Head of caudate nucleus (tissue), 42 donors: ENCODE data around the gene NCAPD3.
A peak's percentile ranks its signal among the peaks of the same experiment; 100 is the strongest.

Experiments
- DNase-seq, 42 donors: peaks; one replicate each; pipeline versions ENCODE4 v3.0.0 to v3.0.0-alpha.2; 2020 to 2021; ENCODE audit warnings: mixed read lengths in 7 of 42
- intact Hi-C: fragments of 100-400 bp; cut with DNase I; formaldehyde crosslinking; loops from one replicate; pipeline ENCODE4 v1.15.0; 2022

NCAPD3 gene, protein sequence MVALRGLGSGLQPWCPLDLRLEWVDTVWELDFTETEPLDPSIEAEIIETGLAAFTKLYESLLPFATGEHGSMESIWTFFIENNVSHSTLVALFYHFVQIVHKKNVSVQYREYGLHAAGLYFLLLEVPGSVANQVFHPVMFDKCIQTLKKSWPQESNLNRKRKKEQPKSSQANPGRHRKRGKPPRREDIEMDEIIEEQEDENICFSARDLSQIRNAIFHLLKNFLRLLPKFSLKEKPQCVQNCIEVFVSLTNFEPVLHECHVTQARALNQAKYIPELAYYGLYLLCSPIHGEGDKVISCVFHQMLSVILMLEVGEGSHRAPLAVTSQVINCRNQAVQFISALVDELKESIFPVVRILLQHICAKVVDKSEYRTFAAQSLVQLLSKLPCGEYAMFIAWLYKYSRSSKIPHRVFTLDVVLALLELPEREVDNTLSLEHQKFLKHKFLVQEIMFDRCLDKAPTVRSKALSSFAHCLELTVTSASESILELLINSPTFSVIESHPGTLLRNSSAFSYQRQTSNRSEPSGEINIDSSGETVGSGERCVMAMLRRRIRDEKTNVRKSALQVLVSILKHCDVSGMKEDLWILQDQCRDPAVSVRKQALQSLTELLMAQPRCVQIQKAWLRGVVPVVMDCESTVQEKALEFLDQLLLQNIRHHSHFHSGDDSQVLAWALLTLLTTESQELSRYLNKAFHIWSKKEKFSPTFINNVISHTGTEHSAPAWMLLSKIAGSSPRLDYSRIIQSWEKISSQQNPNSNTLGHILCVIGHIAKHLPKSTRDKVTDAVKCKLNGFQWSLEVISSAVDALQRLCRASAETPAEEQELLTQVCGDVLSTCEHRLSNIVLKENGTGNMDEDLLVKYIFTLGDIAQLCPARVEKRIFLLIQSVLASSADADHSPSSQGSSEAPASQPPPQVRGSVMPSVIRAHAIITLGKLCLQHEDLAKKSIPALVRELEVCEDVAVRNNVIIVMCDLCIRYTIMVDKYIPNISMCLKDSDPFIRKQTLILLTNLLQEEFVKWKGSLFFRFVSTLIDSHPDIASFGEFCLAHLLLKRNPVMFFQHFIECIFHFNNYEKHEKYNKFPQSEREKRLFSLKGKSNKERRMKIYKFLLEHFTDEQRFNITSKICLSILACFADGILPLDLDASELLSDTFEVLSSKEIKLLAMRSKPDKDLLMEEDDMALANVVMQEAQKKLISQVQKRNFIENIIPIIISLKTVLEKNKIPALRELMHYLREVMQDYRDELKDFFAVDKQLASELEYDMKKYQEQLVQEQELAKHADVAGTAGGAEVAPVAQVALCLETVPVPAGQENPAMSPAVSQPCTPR (N-terminal part only)

DNA sequence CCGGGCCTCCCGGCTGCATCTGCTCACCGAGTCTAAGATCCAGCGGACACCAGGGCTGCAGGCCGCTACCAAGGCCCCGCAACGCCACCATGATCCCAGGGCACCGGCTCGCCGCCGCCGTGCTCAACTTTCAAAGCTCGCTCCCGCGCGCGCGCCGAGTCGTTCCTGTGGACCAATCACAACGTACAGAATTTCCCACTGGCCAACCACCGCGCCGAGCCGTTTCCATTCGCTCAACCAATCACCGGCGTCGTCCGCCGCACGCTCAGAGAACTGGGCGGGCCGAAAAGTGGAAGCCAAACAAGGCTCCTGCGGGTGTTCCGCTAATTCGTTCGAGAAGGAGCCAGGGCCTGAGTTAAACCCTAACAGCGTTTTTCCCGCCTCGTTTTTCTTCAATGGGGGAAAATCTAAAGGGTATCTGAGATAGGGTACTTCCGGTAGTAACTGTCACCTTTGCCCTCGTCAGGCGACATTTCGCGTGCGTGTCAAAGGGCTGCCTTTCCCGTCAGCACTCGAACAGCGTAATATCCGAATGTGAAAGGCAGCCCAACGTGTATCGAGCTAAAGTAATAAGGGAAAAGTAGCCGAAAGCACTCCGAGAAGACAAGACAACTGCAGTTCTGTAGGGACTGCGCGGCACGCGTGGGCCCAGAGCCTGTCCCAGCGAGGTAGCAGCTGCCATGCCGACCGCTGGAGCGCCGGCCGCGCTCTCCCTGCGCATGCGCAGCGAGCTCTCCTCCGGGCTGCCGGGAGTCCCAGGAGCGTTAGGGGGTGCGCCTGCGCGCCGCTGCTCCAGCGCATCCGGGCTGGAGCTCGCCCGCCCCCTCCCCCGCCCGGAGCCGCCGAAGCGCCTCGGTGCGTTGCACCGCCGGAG, at the start of gene NCAPD3, which contains the start of gene VPS26B:
Gene NCAPD3, minus strand, starts transcription at position 132 of the 874 bp plus-strand sequence. Its CDS starts 41 bp downstream, at position 91.
Gene VPS26B, plus strand, starts transcription at position 836 of the 874 bp plus-strand sequence. CDS start 452 bp downstream, outside the sequence.
- intact Hi-C loops = loop anchor here (10.0 kb wide), 1 partner anchor 179 kb away; no protein-coding TSS in a partner anchor
- DNase-seq = peak; percentile 93 to 99 (median 96)

DNA sequence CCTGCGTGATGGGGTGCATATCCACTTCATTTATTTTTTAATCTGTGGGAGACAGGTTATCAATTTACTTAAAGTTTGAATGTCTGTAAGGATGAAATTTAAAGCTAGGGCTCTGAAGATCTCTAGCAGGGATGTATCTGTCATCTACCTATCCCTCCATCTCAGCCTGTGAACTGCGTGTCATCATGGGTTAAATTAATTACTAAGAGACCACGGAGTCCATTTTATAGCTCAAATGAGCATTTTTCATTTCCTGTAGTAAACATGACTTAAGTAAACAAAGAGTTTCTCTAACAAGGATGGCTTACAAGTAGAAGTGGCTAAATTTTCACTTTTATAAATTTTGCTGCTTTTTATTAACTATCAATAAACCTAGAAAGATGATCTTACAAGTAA, 49.5 kb upstream of the NCAPD3 start:
- no peak for DNase-seq
- intact Hi-C loops = no loop called here

DNA sequence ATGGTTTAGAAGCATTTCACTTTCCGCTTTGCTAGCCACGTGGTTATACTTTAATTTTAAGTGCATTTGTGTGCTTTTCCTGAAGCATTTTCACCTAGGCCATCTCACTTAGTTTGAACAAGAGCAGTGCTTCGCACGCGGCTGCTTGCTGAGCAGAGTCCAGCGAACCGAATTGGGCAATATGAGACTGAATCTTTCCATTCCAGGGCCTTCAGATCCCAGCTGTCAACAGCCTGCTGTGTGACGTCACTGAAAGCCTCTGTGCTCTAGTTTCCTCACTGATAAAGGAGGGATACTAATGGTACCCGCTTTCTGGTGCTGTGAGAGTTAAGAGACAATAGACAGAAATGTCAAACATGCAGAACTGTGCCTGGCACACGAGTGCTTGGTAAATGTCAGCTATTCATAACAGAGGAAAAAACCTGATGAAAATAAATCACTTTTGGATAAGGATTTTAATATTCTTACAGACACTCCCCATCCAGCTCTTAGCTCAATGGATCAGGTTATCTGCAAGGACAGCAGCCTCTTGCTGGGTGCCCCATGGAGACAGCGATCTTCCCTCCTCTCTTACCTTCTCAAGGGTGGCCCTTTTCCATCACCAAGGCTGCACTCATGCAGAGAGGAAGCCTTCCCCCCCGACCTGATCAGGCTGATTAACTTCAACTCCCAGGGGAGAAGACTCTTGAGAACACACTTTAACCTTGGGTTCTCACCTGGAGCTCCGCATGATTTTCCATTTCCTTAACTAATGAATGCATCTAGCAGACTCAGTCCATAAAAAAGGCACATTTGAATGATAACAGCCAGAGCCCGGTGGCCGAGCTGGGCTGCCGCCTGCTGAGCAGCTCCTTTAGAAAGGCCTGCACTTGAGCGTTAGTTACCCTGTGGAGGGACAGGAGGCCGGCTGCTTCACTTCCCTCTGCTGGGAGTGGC, 48.9 kb upstream of the NCAPD3 start:
- intact Hi-C loops = no loop called here
- peak in 2 of 42 donors; percentile 5 to 24 for DNase-seq

DNA sequence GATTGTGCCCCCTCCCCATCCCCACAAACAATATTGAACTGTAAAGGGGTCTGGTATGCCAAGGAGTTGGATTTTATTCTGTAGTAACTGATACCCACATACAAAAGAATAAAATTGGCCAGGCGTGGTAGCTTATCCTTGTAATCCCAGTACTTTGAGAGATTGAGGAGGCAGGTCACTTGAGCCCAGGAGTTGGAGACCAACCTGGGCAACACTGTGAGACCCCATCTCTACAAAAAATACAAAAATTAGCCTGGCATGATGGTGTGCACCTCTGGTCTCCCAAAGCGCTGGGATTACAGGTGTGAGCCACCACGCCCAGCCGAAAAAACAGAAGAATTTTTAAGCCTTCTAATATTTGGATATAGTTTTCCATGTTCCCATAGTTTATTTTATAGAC, 48.2 kb upstream of the NCAPD3 start:
- no peak for DNase-seq
- intact Hi-C loops = no loop called here

DNA sequence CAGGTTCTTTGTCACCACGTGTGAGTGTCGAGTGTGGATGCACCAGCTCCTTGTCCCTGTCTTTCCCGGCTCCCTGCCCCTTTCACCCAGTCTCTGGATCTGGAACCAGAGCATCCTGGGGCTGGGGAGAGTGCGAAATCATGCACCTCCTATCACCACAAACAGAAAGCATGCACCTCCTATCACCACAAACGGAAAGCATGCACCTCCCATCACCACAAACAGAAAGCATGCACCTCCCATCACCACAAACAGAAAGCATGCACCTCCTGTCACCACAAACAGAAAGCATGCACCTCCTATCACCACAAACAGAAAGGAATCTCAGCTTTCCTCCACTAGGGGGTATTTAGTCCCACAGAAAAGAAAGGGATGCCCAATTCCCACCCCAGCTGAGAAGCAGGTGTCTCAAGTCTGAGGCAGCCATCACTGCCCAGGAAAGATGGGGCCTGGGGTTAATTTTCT, 46.5 kb upstream of the NCAPD3 start:
- no peak for DNase-seq
- intact Hi-C loops = no loop called here

DNA sequence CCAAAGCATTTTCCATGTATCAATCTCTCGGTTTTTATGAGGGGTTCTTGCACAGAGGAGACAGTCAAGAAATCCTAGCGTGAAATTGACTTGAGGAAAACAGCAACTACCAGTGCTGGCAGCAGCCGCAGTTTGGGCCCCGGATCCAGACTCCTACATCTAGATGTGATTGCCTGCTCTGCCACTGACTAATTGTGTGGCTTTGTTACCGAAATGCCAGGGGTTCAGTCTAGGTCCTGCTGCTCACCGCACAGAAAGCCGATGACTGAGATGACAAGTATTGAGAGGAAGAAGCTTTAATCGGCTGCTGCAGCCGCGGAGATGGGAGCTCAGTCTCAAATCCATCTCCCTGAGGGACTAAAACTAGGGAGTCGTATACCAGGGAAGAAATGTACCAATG, 44.2 kb upstream of the NCAPD3 start:
- no peak for DNase-seq
- intact Hi-C loops = no loop called here

DNA sequence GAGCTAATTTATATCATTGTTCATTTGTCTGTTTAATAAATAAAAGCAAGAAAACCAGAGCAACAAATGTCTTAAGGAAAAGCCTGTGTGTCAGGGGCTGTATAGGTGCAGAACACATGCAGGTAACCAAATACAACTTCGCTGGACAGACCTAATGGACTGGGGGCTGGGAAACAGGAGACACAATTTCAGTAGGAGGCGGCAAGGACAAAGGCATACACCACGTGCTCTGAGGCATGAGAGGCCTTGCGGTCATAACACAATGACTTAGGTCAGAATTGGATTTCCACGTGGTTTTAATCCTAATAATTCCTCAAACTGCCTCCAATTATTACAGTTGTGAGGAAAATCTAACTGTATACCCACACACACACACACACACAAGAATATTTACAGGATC, 43.7 kb upstream of the NCAPD3 start:
- intact Hi-C loops = no loop called here
- no peak for DNase-seq

DNA sequence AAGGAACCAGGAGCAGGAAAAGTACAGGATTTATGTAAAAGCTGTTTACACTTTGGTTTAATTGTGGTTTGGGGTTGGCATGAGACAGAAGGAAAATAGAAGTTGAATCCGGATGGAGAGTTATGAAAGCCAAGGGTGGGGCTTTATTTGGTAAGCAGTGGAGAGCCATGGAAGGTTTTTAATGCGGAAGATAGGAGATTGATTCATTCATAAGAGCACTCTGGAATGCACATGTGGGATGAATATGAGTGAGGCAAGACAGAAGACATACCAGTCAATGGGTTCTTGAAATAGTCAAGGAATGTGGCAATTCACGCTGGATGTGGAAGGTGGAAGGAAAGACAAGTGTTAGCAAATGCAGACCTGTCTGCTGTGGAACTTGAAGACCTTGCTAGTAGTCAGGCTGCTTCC, 43.1 kb upstream of the NCAPD3 start:
- intact Hi-C loops = no loop called here
- no peak for DNase-seq

DNA sequence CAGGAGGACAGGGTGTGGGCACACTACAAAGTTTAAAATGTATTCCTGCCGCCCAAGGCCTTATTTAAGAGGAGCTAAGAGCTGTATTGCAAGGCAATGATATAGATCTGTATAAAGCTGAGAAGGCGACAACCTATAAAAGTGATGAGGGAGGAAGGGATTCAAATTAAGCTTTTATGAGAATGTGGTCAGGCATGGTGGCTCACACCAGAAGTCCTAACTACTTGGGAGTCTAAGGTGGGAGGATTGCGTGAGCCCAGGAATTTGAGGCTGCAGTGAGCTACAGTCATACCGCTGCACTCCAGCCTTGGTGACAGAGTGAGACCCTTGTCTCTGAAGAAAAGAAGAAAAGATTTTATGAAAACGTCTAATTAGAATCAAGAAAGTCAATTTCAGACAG, 42.7 kb upstream of the NCAPD3 start:
- intact Hi-C loops = no loop called here
- DNase-seq = no peak

DNA sequence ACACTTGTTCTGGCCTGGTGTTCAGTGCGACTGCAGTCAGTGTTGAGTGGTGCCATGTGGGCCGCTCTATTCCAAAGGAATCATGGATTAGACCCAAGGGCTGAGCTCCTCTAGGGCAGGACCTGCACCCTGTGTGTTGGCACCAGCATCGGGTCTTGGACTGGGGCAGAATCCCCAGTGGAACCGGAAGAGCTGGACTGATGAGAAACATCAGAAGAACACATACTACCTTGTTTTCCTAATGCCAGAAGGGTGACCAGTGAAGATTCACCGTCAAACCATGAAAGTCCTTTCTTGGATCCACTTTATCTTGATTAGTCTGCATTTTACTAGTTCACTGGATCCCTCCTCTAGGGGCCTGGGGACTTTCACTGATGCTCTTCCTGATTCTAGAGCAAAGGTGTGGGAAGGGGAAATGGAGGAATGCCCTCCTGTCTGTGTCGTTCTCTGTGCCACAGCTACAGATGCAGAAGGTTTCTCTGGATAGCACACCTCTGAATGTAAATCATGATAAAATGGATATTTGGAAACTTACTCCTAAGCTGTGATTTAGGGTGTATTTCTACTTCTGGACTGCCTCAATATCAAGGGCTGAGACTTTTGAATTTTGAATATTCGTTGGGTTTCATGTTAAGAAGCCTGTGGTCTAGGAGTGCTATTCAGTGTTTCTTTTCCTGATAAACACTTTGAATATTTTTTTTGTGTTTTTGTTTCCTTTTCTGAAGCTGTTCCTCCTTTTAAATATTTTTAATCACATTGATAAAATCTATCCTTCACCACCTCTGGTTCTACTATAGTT, 41.4 kb upstream of the NCAPD3 start:
- no peak for DNase-seq
- intact Hi-C loops = no loop called here

DNA sequence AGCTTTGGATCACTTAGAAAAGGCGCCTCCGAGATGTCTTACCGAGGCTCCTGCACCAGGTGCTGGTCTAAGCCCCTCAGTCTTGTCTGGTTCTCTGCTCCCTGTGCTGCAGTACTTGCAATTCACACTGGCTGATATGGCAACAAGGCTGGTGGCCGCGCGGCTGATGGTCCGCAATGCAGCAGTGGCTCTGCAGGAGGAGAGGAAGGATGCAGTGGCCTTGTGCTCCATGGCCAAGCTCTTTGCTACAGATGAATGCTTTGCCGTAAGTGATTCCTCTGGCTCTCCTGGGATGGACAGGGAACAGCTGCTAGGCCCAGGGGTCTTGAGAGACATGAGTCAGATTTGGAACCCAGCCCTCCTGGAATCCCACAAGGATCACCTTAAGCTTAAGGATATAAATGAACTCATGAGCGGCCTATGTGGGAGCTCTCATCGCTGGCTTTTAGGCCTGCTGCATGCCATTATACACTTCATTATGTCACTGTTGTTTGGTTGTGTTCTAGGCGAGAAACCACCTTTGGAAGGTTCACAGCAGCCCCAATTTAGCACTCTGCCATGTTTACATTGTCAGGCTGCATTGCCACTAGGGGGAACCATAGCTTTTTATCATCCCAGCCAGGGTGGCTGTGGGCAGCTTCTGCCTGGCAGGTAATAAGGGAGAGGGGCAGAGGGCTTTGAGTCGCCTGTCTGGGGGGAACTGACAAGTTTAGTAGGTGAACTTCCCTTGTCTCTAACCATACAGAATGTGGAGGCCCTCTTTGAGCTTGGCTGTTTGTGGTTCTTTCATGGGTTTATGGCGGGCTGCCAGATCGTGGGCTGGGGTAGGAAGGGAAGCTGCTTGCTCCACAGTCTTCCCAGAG, 38.1 kb upstream of the NCAPD3 start:
- intact Hi-C loops = no loop called here
- DNase-seq = peak in 5 of 42 donors; percentile 9 to 33 (median 32)

DNA sequence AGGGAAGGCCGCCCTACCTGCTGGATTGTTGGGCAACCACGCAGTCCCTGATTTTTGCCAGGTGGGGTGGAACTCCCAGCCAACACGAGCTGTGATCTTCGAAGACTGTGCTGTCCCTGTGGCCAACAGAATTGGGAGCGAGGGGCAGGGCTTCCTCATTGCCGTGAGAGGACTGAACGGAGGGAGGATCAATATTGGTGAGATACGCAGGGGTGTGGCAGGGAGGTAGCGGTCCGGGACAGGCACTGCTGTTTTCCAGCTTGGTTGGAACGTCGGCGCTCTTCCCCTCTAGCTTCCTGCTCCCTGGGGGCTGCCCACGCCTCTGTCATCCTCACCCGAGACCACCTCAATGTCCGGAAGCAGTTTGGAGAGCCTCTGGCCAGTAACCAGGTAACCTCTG, 37.2 kb upstream of the NCAPD3 start:
- DNase-seq = peak in 1 of 42 donors; percentile 34
- intact Hi-C loops = no loop called here

DNA sequence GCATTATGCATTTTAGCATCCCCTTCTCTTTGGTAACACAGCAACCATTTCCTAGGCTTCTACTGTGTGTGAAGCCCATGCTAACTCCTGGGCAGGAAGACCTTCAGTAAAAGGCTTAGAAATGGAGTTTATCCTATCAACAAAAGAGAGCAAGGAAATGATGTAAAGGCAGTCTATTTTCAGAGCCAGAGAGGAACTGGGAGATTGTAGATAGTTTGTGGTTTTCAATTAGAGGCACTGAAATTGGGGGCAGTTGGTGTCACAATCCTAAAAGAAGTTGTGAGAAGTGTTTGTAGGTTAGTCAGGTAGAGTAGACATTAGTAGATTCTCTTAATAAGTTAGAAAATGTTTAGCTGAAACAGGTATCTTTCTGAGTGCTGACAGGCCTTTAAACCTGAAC, 36.7 kb upstream of the NCAPD3 start:
- intact Hi-C loops = no loop called here
- no peak for DNase-seq

DNA sequence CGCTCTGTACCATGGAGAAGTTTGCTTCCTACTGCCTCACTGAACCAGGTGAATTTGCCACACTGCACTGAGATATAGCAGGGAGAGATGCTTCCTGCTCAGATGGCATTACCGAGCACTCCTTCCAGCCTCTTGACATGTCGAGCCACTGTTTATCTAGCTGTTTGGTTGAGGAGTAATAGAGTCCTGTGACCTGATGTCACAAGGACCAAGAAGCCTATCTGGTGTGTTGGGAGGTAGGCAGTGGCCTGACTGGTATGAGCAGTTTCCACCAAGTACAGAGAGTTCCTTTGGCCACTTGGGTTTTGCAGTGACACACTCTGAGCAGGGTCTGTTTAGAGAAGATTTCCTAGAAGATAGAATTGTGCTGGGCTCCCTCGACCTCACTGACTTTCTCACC, 34.8 kb upstream of the NCAPD3 start:
- intact Hi-C loops = no loop called here
- DNase-seq = no peak

DNA sequence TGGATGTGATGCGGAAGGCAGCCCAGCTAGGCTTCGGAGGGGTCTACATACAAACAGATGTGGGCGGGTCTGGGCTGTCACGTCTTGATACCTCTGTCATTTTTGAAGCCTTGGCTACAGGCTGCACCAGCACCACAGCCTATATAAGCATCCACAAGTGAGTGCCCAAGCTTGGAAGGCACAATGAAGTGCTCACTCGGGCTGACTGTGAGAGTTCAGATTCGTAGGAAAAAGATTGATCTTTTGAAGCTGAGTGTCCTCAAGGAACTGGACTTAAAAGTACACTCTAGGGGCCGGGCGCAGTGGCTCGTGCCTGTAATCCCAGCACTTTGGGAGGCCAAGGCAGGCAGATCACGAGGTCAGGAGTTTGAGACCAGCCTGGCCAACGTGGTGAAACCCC, 33.3 kb upstream of the NCAPD3 start:
- DNase-seq = peak in 1 of 42 donors; percentile 13
- intact Hi-C loops = no loop called here
